Measurements from ENCODE around the gene ZNF891. TPM values are rescaled to one million over a fixed set of nuclear protein-coding genes. Genes with fewer than 3 reads are reported as not detected.

The ZNF891 gene
- total RNA-seq, 1 donor from 2014 or later = 1.3 TPM

GRCh38 chr12:133083345-133083744 lies 46.7 kb downstream of the ZNF891 start:
- Mint-ChIP-seq H3K4me1 (ENCODE audit: low read depth) (no peaks in the 10 kb centered on the region), H3K27ac (ENCODE audit: unreplicated experiment) (no peak overlapping the region), H3K36me3 (ENCODE audit: low read depth) (peaks cover 65% of the 10 kb centered on the region), H3K27me3 (ENCODE audit: low read depth) (no peaks in the 10 kb centered on the region), H3K9me3 (ENCODE audit: low read depth) (peaks cover 57% of the 10 kb centered on the region), H3K4me3 (ENCODE audit: unreplicated experiment) (no peak overlapping the region)
- DNase-seq (ENCODE audit: low spot score) = no peak
- TF ChIP-seq CTCF (IDR thresholded peaks at IDR 0.05) = no peak

GRCh38 chr12:133081159-133081780 lies 48.8 kb downstream of the ZNF891 start:
- no peak overlapping the region for H3K27ac Mint-ChIP-seq (ENCODE audit: unreplicated experiment)
- peaks cover 57% of the 10 kb centered on the region for H3K9me3 Mint-ChIP-seq (ENCODE audit: low read depth)
- no peaks in the 10 kb centered on the region for H3K4me1 Mint-ChIP-seq (ENCODE audit: low read depth)

GRCh38 chr12:133080368-133081158 lies 49.5 kb downstream of the ZNF891 start, which contains the start of gene ZNF140:
ZNF140 (plus strand) TSS chr12:133080923; CDS start chr12:133081321, 398 bp downstream.
- TF ChIP-seq CTCF (IDR thresholded peaks at IDR 0.05) = peak; percentile 43
- no peaks in the 10 kb centered on the region for H3K4me1 Mint-ChIP-seq (ENCODE audit: low read depth)
- DNase-seq (ENCODE audit: low spot score) = peak; percentile 97
- no peak within 1 kb of the TSS for H3K27ac Mint-ChIP-seq (ENCODE audit: unreplicated experiment)
- H3K4me3 Mint-ChIP-seq (ENCODE audit: unreplicated experiment) = no peak within 1 kb of the TSS
- peaks cover 55% of the 10 kb centered on the region for H3K9me3 Mint-ChIP-seq (ENCODE audit: low read depth)
- peaks cover 52% of the 10 kb centered on the region for H3K36me3 Mint-ChIP-seq (ENCODE audit: low read depth)
- H3K27me3 Mint-ChIP-seq (ENCODE audit: low read depth) = no peaks in the 10 kb centered on the region

More at GRCh38 chr12:133081159-133081780, 48.8 kb downstream of the ZNF891 start:
- no peak for TF ChIP-seq CTCF (IDR thresholded peaks at IDR 0.05)
- Mint-ChIP-seq H3K4me3 (ENCODE audit: unreplicated experiment) (no peak overlapping the region), H3K27me3 (ENCODE audit: low read depth) (no peaks in the 10 kb centered on the region), H3K36me3 (ENCODE audit: low read depth) (peaks cover 58% of the 10 kb centered on the region)
- DNase-seq (ENCODE audit: low spot score) = no peak

- no peaks in the 10 kb centered on the region for H3K27me3 Mint-ChIP-seq (ENCODE audit: low read depth)
- no peak overlapping the region for H3K4me3 Mint-ChIP-seq (ENCODE audit: unreplicated experiment)
- DNase-seq (ENCODE audit: low spot score) = peak; percentile 99
- H3K4me1 Mint-ChIP-seq (ENCODE audit: low read depth) = no peaks in the 10 kb centered on the region
- TF ChIP-seq CTCF (IDR thresholded peaks at IDR 0.05) = no peak
- no peak overlapping the region for H3K27ac Mint-ChIP-seq (ENCODE audit: unreplicated experiment)
- peaks cover 48% of the 10 kb centered on the region for H3K36me3 Mint-ChIP-seq (ENCODE audit: low read depth)
- peaks cover 53% of the 10 kb centered on the region for H3K9me3 Mint-ChIP-seq (ENCODE audit: low read depth)
These were observed 50.1 kb downstream of the ZNF891 start for GRCh38 chr12:133080026-133080367.

GRCh38 chr12:133073836-133074235 lies 56.2 kb downstream of the ZNF891 start:
- Mint-ChIP-seq H3K4me3 (ENCODE audit: unreplicated experiment) (no peak overlapping the region), H3K27me3 (ENCODE audit: low read depth) (no peaks in the 10 kb centered on the region), H3K27ac (ENCODE audit: unreplicated experiment) (no peak overlapping the region), H3K4me1 (ENCODE audit: low read depth) (no peaks in the 10 kb centered on the region), H3K36me3 (ENCODE audit: low read depth) (peaks cover 21% of the 10 kb centered on the region), H3K9me3 (ENCODE audit: low read depth) (peaks cover 57% of the 10 kb centered on the region)
- DNase-seq (ENCODE audit: low spot score) = no peak
- no peak for TF ChIP-seq CTCF (IDR thresholded peaks at IDR 0.05)

Measured in chondrocyte (in vitro differentiated cells).